Transverse colon (tissue), 3 donors: Measurements from ENCODE around the gene GABRP.

Experiments
- EP300 ChIP-seq: sonication (generic); formaldehyde crosslinking; IDR thresholded peaks from one replicate; pipeline ENCODE4 v1.6.1; 2017; ENCODE audit warnings: antibody characterized with exemption, low read depth
- POLR2A ChIP-seq: fragments of 450-650 bp; IDR thresholded peaks from one replicate; pipeline ENCODE4 v1.6.1; 2016; ENCODE audit warnings: antibody characterized with exemption, mild to moderate bottlenecking, moderate library complexity
- TF ChIP-seq, protein P1 (sequence below), 5 experiments: fragments of 200-600 bp in 3 of 5; fragments of 450-650 bp in 2 of 5; sonication (generic) in 3 of 5; IDR thresholded peaks; 1 replicate in 2 of 5; 2 replicates in 3 of 5; pipeline ENCODE4 v1.5.1; 2016 to 2017; ENCODE audit warnings: antibody characterized with exemption in 5 of 5, inconsistent platforms in 3 of 5, mild to moderate bottlenecking in 2 of 5, moderate library complexity in 1 of 5

GRCh38 chr5:170782438-170782837 lies 1.1 kb upstream of the GABRP start:
- TF ChIP-seq, protein P1, sequence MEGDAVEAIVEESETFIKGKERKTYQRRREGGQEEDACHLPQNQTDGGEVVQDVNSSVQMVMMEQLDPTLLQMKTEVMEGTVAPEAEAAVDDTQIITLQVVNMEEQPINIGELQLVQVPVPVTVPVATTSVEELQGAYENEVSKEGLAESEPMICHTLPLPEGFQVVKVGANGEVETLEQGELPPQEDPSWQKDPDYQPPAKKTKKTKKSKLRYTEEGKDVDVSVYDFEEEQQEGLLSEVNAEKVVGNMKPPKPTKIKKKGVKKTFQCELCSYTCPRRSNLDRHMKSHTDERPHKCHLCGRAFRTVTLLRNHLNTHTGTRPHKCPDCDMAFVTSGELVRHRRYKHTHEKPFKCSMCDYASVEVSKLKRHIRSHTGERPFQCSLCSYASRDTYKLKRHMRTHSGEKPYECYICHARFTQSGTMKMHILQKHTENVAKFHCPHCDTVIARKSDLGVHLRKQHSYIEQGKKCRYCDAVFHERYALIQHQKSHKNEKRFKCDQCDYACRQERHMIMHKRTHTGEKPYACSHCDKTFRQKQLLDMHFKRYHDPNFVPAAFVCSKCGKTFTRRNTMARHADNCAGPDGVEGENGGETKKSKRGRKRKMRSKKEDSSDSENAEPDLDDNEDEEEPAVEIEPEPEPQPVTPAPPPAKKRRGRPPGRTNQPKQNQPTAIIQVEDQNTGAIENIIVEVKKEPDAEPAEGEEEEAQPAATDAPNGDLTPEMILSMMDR (IDR thresholded peaks at IDR 0.05): no peak
- TF ChIP-seq POLR2A (no peak), EP300 (no peak)
